Stimulated activated CD4-positive, alpha-beta T cell treated with anti-CD3 and anti-CD28 coated beads, Interleukin-4, amount 100 ng/mL, for 1 hour (primary cell): ENCODE results near the gene ZNF749.
A peak's percentile ranks its signal among the peaks of the same experiment; 100 is the strongest.

Experiments used
- DNase-seq: peaks from one replicate; pipeline ENCODE4 v3.0.0-alpha.2; 2020

Gene ZNF749

GRCh38 chr19:57435062-57435978, at the start of gene ZNF749:
ZNF749 (plus strand) TSS chr19:57435325; CDS start chr19:57435579, 254 bp downstream.
- peak; percentile 94 for DNase-seq

- DNase-seq = no peak
Measured at GRCh38 chr19:57389194-57389729, 45.9 kb upstream of the ZNF749 start.

GRCh38 chr19:57389730-57390598, 45.2 kb upstream of the ZNF749 start, which contains the start of gene ZNF548:
ZNF548 (plus strand) TSS chr19:57389854; CDS start chr19:57390100, 246 bp downstream.
- peak; percentile 96 for DNase-seq

- no peak for DNase-seq
Measured at GRCh38 chr19:57395710-57396109, 39.4 kb upstream of the ZNF749 start.

- no peak for DNase-seq
Measured at GRCh38 chr19:57398868-57399267, 36.3 kb upstream of the ZNF749 start.

- DNase-seq = no peak
Measured at GRCh38 chr19:57403737-57404563, 31.2 kb upstream of the ZNF749 start.

GRCh38 chr19:57406516-57407123, 28.5 kb upstream of the ZNF749 start:
- DNase-seq = peak; percentile 68

- DNase-seq = peak; percentile 92
Measured at GRCh38 chr19:57410877-57411671, 24.1 kb upstream of the ZNF749 start, which contains the start of gene ZNF17. ZNF17 (plus strand) TSS chr19:57411161; CDS start chr19:57413616, 2,455 bp downstream.

GRCh38 chr19:57419439-57419838, 15.7 kb upstream of the ZNF749 start:
- DNase-seq = no peak

- DNase-seq = no peak
Measured at GRCh38 chr19:57421037-57421436, 14.1 kb upstream of the ZNF749 start.

GRCh38 chr19:57434386-57435061, 601 bp upstream of the ZNF749 start:
- DNase-seq = no peak

- DNase-seq = no peak
Measured at GRCh38 chr19:57436417-57436816, 1.3 kb downstream of the ZNF749 start.

- DNase-seq = no peak
Measured at GRCh38 chr19:57437931-57438330, 2.8 kb downstream of the ZNF749 start.

- DNase-seq = no peak
Measured at GRCh38 chr19:57438925-57439324, 3.8 kb downstream of the ZNF749 start.

- no peak for DNase-seq
Measured at GRCh38 chr19:57441979-57442752, 7.0 kb downstream of the ZNF749 start.

- no peak for DNase-seq
Measured at GRCh38 chr19:57443121-57443696, 8.1 kb downstream of the ZNF749 start.

GRCh38 chr19:57452307-57452706, 17.2 kb downstream of the ZNF749 start:
- DNase-seq = no peak

- no peak for DNase-seq
Measured at GRCh38 chr19:57465680-57466381, 30.7 kb downstream of the ZNF749 start.
